Fibroblast of the aortic adventitia (primary cell): ENCODE measurements around the gene SH2D6. TPM values are rescaled to one million over a fixed set of nuclear protein-coding genes. Genes with fewer than 3 reads are reported as not detected.

Experiments used
- DNase-seq: peaks from one replicate; pipeline ENCODE4 v3.0.0-alpha.2; 2010; ENCODE audit warnings: low read depth
- H3K4me3 ChIP-seq: 2 replicates; pipeline ENCODE4 v1.5.1; 2011; ENCODE audit warnings: low read depth, mild to moderate bottlenecking, control low read depth, low read length, moderate library complexity
- total RNA-seq: library from RNA; depleted of rRNA; stranded (reverse); fragments of >200 nt; gene quantifications from 2 replicates; pipeline ENCODE4 v1.2.3, GENCODE V29; 2012; ENCODE audit warnings: low replicate concordance
- TF ChIP-seq, protein P1 (sequence below): IDR thresholded peaks from 2 replicates; pipeline ENCODE4 v1.5.1; 2011; ENCODE audit warnings: mild to moderate bottlenecking, low read length, control low read depth, inconsistent platforms; ENCODE audit not compliant: insufficient read depth

SH2D6 gene
- total RNA-seq, 1 donor, result 0.27 TPM

- H3K4me3 ChIP-seq, result no peak overlapping the region
- TF ChIP-seq, protein P1, sequence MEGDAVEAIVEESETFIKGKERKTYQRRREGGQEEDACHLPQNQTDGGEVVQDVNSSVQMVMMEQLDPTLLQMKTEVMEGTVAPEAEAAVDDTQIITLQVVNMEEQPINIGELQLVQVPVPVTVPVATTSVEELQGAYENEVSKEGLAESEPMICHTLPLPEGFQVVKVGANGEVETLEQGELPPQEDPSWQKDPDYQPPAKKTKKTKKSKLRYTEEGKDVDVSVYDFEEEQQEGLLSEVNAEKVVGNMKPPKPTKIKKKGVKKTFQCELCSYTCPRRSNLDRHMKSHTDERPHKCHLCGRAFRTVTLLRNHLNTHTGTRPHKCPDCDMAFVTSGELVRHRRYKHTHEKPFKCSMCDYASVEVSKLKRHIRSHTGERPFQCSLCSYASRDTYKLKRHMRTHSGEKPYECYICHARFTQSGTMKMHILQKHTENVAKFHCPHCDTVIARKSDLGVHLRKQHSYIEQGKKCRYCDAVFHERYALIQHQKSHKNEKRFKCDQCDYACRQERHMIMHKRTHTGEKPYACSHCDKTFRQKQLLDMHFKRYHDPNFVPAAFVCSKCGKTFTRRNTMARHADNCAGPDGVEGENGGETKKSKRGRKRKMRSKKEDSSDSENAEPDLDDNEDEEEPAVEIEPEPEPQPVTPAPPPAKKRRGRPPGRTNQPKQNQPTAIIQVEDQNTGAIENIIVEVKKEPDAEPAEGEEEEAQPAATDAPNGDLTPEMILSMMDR, result no peak
- no peak for DNase-seq
Observed at GRCh38 chr2:85397925-85398331, 20.6 kb upstream of the SH2D6 start.

DNA sequence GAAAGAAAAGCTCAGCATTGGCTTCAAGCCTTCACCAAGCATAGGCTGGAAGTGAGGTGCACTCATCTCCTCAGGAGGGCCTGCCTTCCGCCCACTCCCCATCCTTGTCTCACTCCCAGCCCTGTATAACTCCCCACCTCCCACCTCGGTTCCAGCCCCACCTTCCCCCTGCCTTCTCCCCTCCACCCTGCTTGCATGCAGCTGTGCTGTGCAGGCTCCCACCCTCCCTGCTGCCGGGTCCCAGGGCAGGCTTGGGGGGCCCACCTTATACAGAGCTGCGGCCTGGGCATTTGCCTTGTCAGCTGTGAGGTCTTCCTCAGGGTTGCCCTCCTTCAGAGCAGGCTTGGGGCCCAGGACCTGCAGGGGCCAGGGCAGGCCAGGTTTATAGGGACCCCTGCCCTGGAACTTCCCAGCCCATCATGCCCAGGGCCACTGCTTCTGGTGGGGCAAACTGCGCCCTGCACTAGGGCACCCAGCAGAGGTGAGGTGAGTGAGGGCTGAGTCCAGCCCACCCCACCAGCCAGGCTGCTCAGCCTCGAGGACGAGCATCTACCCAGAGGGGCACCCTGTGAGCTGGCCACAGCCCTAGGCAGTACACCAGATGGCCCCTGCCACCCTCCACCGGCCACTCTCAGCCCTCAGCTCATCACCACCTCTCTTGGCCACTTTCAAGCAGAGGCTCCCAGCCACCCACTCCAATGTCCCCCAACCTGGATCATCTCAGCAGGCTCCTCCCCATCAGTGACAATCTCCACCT lies 19.9 kb upstream of the SH2D6 start:
- no peak for DNase-seq
- TF ChIP-seq, protein P1, result no peak
- H3K4me3 ChIP-seq, result no peak overlapping the region

DNA sequence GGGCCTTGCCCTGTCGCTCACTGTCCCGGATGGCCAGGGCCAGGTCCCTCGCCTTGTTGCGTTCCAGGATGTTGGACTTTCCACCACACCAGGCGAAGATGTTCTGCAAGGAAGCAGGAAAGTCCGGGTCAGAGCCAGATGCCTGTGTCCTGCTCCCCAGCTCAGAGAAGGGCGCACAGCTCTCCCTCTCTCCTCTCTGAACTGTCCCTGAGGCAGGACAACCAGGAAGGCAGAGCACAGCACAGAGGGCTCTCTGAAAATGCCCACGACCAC lies 19.4 kb upstream of the SH2D6 start:
- no peak overlapping the region for H3K4me3 ChIP-seq
- DNase-seq, result no peak
- TF ChIP-seq, protein P1, result no peak

DNA sequence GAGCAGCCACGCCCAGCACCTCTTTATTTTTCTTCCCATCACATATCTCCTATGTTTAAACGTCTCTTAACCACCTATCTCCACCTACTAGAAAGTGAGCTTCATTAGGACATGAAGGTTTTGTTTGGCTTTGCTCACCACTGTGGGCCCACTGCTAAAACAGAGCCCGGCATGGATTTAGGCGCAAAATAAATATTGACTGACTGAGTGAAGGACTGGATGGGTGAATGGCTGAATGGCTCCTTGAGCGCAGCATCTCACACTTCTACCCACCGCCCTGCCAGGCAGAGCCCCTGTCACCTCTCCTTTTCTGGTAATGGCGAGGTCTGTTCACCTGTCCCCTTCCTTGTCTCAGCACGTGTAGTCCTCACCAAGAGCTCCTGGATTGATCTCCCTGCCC lies 18.5 kb upstream of the SH2D6 start:
- TF ChIP-seq, protein P1, result no peak
- no peak overlapping the region for H3K4me3 ChIP-seq
- DNase-seq, result no peak

GRCh38 chr2:85400541-85401463 lies 17.7 kb upstream of the SH2D6 start:
- no peak overlapping the region for H3K4me3 ChIP-seq
- TF ChIP-seq, protein P1, result no peak
- DNase-seq, result no peak

DNA sequence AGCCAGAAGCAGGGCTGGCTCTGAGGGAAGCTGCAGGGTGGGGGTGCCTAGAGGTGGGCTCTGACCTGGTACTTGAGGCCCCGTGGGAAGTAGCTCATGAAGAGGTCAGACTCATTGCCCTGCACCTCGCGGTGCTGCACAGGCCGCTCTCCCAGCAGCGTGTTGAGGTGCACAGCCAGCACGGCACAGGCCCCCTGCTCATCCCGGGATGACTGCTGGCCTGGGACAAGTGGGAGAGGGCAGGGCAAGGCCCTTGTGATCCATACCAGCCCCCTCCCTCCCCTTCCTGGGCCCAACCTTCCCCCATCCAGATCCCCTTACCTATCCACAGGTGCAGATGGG lies 17.1 kb upstream of the SH2D6 start:
- TF ChIP-seq, protein P1, result no peak
- DNase-seq, result no peak
- no peak overlapping the region for H3K4me3 ChIP-seq

- no peak overlapping the region for H3K4me3 ChIP-seq
- TF ChIP-seq, protein P1, result no peak
- DNase-seq, result no peak
Observed at GRCh38 chr2:85401844-85402243, 16.7 kb upstream of the SH2D6 start.
